ENCODE results near the gene GCM1.

GCM1 gene

DNA sequence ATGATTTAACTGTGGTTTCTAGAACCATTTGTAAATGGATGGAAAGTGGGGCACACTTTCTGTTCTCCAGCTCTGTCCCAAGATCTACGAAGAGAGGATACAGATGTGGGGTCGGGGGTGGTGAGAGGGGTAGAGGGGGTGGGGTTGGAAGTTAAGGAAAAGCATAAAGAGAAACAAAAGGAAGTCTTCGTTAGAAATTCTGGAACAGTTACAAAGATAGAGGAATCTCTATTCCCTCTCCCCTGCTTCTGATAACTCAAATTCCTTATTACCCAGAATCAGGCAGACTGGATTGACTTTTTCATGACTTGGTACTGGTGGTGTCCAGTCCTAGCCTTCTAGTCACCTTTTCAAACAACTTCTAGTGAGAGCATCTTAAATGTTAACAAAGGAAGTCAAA, 4.9 kb downstream of the GCM1 start:
- no peak overlapping the region for H2BK15ac ChIP-seq (ENCODE audit: low read depth, poor library complexity, severe bottlenecking)
- H2AFZ ChIP-seq (ENCODE audit: low read depth, low read length): no peak overlapping the region
- 89% methylated on average over 1 of the region's 3 CpGs for WGBS
- DNase-seq: no peak
- no peak overlapping the region for H4K8ac ChIP-seq (ENCODE audit: low read length)
- H3K79me1 ChIP-seq (replicated peaks; ENCODE audit: low read length, poor library complexity, severe bottlenecking): no peaks in the 10 kb centered on the region
- no peak overlapping the region for H3K4me3 ChIP-seq (ENCODE audit: insufficient read depth in 1 of 2, low read depth in 1 of 2, low read length in 2 of 2)
- H2AK5ac ChIP-seq (ENCODE audit: low read length, severe bottlenecking): no peak overlapping the region
- no peak overlapping the region for H4K91ac ChIP-seq (ENCODE audit: low read length)
- H2BK12ac ChIP-seq (ENCODE audit: low read length in 2 of 2): no peak overlapping the region
- no peaks in the 10 kb centered on the region for H3K4me1 ChIP-seq (ENCODE audit: control insufficient read depth, insufficient read depth, low read depth, low read length)
- no peaks in the 10 kb centered on the region for H3K9me3 ChIP-seq (ENCODE audit: control insufficient read depth, low read length)
- no peak overlapping the region for H3K4ac ChIP-seq (ENCODE audit: low read depth in 1 of 2, low read length in 2 of 2)
- H3K14ac ChIP-seq (ENCODE audit: low read length in 2 of 2): no peak overlapping the region
- H3K4me2 ChIP-seq (ENCODE audit: low read length, poor library complexity, severe bottlenecking): no peak overlapping the region
- no peak overlapping the region for H3K18ac ChIP-seq (ENCODE audit: low read depth in 1 of 2, low read length in 2 of 2)
- no peak overlapping the region for H2BK5ac ChIP-seq (ENCODE audit: low read depth, low read length, poor library complexity, severe bottlenecking)
- no peak overlapping the region for H3K27ac ChIP-seq (ENCODE audit: low read length, poor library complexity, severe bottlenecking)
- H3K36me3 ChIP-seq (ENCODE audit: control insufficient read depth in 1 of 2, insufficient read depth in 2 of 2, low read depth in 1 of 2, low read length in 2 of 2): no peaks in the 10 kb centered on the region
- no peak overlapping the region for H3K9ac ChIP-seq (ENCODE audit: low read length)
- H3K27me3 ChIP-seq (ENCODE audit: control insufficient read depth in 1 of 2, insufficient read depth in 1 of 2, low read length in 2 of 2): no peaks in the 10 kb centered on the region
- no peak overlapping the region for H3K23ac ChIP-seq (ENCODE audit: low read length in 2 of 2)
- H2BK120ac ChIP-seq (ENCODE audit: low read depth, low read length): no peak overlapping the region

DNA sequence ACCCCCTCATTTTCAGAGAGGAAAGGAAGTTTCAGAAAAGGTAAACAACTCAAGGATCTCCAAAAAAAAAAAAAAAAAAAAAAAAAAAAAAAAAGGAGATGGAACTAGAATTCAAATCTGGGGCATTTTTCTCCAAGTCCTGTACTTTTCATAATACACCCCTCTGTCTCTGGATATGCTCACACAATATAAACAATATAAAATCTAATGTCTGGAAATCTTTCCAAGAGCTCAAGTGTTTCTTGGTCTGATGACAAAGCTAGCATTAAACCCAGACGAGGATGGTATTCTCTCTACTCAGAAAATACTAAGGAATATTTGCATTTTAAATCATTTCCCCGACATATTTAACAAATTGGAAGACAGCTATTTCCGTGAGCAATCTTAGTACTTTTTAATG, 5.8 kb downstream of the GCM1 start:
- Histone ChIP-seq H2BK5ac (ENCODE audit: low read depth, low read length, poor library complexity, severe bottlenecking) (no peak overlapping the region), H4K8ac (ENCODE audit: low read length) (no peak overlapping the region), H3K36me3 (ENCODE audit: control insufficient read depth in 1 of 2, insufficient read depth in 2 of 2, low read depth in 1 of 2, low read length in 2 of 2) (no peaks in the 10 kb centered on the region), H4K91ac (ENCODE audit: low read length) (no peak overlapping the region), H2BK12ac (ENCODE audit: low read length in 2 of 2) (no peak overlapping the region), H3K23ac (ENCODE audit: low read length in 2 of 2) (no peak overlapping the region), H3K9me3 (ENCODE audit: control insufficient read depth, low read length) (no peaks in the 10 kb centered on the region), H3K9ac (ENCODE audit: low read length) (no peak overlapping the region), H2AFZ (ENCODE audit: low read depth, low read length) (no peak overlapping the region), H3K14ac (ENCODE audit: low read length in 2 of 2) (no peak overlapping the region), H2BK15ac (ENCODE audit: low read depth, poor library complexity, severe bottlenecking) (no peak overlapping the region), H3K27me3 (ENCODE audit: control insufficient read depth in 1 of 2, insufficient read depth in 1 of 2, low read length in 2 of 2) (no peaks in the 10 kb centered on the region), H3K4me3 (ENCODE audit: insufficient read depth in 1 of 2, low read depth in 1 of 2, low read length in 2 of 2) (no peak overlapping the region), H3K4me1 (ENCODE audit: control insufficient read depth, insufficient read depth, low read depth, low read length) (no peaks in the 10 kb centered on the region), H3K27ac (ENCODE audit: low read length, poor library complexity, severe bottlenecking) (no peak overlapping the region), H3K4me2 (ENCODE audit: low read length, poor library complexity, severe bottlenecking) (no peak overlapping the region), H3K79me1 (replicated peaks; ENCODE audit: low read length, poor library complexity, severe bottlenecking) (no peaks in the 10 kb centered on the region), H2BK120ac (ENCODE audit: low read depth, low read length) (no peak overlapping the region), H2AK5ac (ENCODE audit: low read length, severe bottlenecking) (no peak overlapping the region), H3K18ac (ENCODE audit: low read depth in 1 of 2, low read length in 2 of 2) (no peak overlapping the region), H3K4ac (ENCODE audit: low read depth in 1 of 2, low read length in 2 of 2) (no peak overlapping the region)
- 75% methylated on average over 1 of the region's 3 CpGs for WGBS
- DNase-seq: no peak

DNA sequence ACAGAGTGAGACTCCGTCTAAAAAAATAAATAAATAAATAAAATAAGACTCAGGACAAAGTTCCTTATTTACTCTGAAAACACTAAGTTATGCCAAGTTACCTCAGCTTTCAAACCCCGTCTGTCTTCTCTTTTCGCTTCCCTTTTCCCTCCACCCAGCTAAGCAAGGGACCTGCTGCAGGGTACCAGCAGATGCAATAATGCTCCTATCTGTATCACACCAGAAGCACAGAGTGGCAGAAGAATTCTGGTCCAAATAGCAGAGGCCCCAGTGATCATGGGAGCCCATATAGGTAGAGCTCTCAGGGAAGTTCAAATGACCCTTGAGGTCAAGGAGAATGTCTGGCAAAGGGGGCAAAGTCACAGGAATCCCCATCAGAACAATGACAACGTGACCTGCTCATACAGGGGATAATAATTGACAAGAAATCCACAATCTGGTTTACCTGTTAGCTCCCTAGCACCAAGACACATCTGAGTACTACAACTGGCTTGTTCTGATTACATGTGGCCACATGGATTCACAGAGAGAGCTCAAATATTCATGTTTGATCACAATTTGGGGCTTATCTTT, 8.7 kb downstream of the GCM1 start:
- Histone ChIP-seq H3K4me2 (ENCODE audit: low read length, poor library complexity, severe bottlenecking) (no peak overlapping the region), H3K9me3 (ENCODE audit: control insufficient read depth, low read length) (no peaks in the 10 kb centered on the region), H2BK120ac (ENCODE audit: low read depth, low read length) (no peak overlapping the region), H2AK5ac (ENCODE audit: low read length, severe bottlenecking) (no peak overlapping the region), H3K36me3 (ENCODE audit: control insufficient read depth in 1 of 2, insufficient read depth in 2 of 2, low read depth in 1 of 2, low read length in 2 of 2) (no peaks in the 10 kb centered on the region), H3K4me3 (ENCODE audit: insufficient read depth in 1 of 2, low read depth in 1 of 2, low read length in 2 of 2) (no peak overlapping the region), H4K8ac (ENCODE audit: low read length) (no peak overlapping the region), H2BK12ac (ENCODE audit: low read length in 2 of 2) (no peak overlapping the region), H2BK5ac (ENCODE audit: low read depth, low read length, poor library complexity, severe bottlenecking) (no peak overlapping the region), H3K27ac (ENCODE audit: low read length, poor library complexity, severe bottlenecking) (no peak overlapping the region), H4K91ac (ENCODE audit: low read length) (no peak overlapping the region), H3K4ac (ENCODE audit: low read depth in 1 of 2, low read length in 2 of 2) (no peak overlapping the region), H3K14ac (ENCODE audit: low read length in 2 of 2) (no peak overlapping the region), H3K27me3 (ENCODE audit: control insufficient read depth in 1 of 2, insufficient read depth in 1 of 2, low read length in 2 of 2) (no peaks in the 10 kb centered on the region), H3K79me1 (replicated peaks; ENCODE audit: low read length, poor library complexity, severe bottlenecking) (no peaks in the 10 kb centered on the region), H3K4me1 (ENCODE audit: control insufficient read depth, insufficient read depth, low read depth, low read length) (no peaks in the 10 kb centered on the region), H3K18ac (ENCODE audit: low read depth in 1 of 2, low read length in 2 of 2) (no peak overlapping the region), H2AFZ (ENCODE audit: low read depth, low read length) (no peak overlapping the region), H2BK15ac (ENCODE audit: low read depth, poor library complexity, severe bottlenecking) (no peak overlapping the region), H3K23ac (ENCODE audit: low read length in 2 of 2) (no peak overlapping the region), H3K9ac (ENCODE audit: low read length) (no peak overlapping the region)
- DNase-seq: no peak
- 78% methylated on average over 4 of the region's 4 CpGs for WGBS

DNA sequence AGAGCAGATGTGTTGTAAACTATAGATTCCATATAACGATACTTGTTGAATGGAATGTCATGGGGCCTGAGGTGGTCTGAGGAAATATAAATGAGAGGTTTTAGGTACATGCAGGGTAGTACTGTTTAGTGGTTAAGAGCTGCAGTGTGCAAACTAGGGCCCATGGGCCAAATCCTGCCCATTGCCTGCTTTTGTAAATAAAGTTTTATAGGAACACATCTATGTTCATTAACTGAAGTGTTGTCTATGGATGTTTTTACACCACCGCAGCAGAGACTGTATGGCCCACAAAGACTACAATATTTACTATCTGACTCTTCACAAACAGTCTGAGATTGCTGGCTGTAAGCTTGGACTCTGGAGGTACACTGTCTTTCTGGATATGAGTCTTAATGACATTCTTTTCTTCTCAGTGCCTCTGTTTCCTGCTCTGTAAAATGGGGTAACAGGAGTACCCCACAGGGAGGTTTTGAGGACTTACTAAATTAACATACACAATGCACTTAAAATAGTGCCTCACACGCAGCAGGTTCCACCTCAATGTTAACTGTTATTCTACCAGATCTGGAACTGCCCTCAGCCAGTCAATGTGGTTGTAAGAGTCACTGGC, 12.5 kb downstream of the GCM1 start:
- Histone ChIP-seq H2AFZ (ENCODE audit: low read depth, low read length) (no peak overlapping the region), H3K79me1 (replicated peaks; ENCODE audit: low read length, poor library complexity, severe bottlenecking) (no peaks in the 10 kb centered on the region), H3K9ac (ENCODE audit: low read length) (no peak overlapping the region), H3K27me3 (ENCODE audit: control insufficient read depth in 1 of 2, insufficient read depth in 1 of 2, low read length in 2 of 2) (peaks cover 0 to 11% of the 10 kb centered on the region in 2 experiments), H3K4me1 (ENCODE audit: control insufficient read depth, insufficient read depth, low read depth, low read length) (no peaks in the 10 kb centered on the region), H3K4ac (ENCODE audit: low read depth in 1 of 2, low read length in 2 of 2) (no peak overlapping the region), H3K4me3 (ENCODE audit: insufficient read depth in 1 of 2, low read depth in 1 of 2, low read length in 2 of 2) (no peak overlapping the region), H3K18ac (ENCODE audit: low read depth in 1 of 2, low read length in 2 of 2) (no peak overlapping the region), H4K91ac (ENCODE audit: low read length) (no peak overlapping the region), H4K8ac (ENCODE audit: low read length) (no peak overlapping the region), H3K14ac (ENCODE audit: low read length in 2 of 2) (no peak overlapping the region), H2BK120ac (ENCODE audit: low read depth, low read length) (no peak overlapping the region), H3K36me3 (ENCODE audit: control insufficient read depth in 1 of 2, insufficient read depth in 2 of 2, low read depth in 1 of 2, low read length in 2 of 2) (no peaks in the 10 kb centered on the region), H3K27ac (ENCODE audit: low read length, poor library complexity, severe bottlenecking) (no peak overlapping the region), H3K23ac (ENCODE audit: low read length in 2 of 2) (no peak overlapping the region), H2BK5ac (ENCODE audit: low read depth, low read length, poor library complexity, severe bottlenecking) (no peak overlapping the region), H2BK15ac (ENCODE audit: low read depth, poor library complexity, severe bottlenecking) (no peak overlapping the region), H2BK12ac (ENCODE audit: low read length in 2 of 2) (no peak overlapping the region), H3K9me3 (ENCODE audit: control insufficient read depth, low read length) (no peaks in the 10 kb centered on the region), H3K4me2 (ENCODE audit: low read length, poor library complexity, severe bottlenecking) (no peak overlapping the region), H2AK5ac (ENCODE audit: low read length, severe bottlenecking) (no peak overlapping the region)
- 85% methylated on average over 2 of the region's 3 CpGs for WGBS
- DNase-seq: no peak

Measured in mesenchymal stem cell (in vitro differentiated cells and primary cell).